GM12865 (cell line): ENCODE data around the gene PRDM15.
A peak's percentile ranks its signal among the peaks of the same experiment; 100 is the strongest.

Source experiments
- DNase-seq: peaks from one replicate; pipeline ENCODE4 v3.0.0; 2010; ENCODE audit warnings: low read depth
- H3K4me3 ChIP-seq: 2 replicates; pipeline ENCODE4 v1.5.1; 2011; ENCODE audit warnings: mild to moderate bottlenecking, low read depth, low read length, control low read depth
- CTCF ChIP-seq: IDR thresholded peaks from 2 replicates; pipeline ENCODE4 v1.5.1; 2011; ENCODE audit warnings: low read length, control low read depth, low read depth, inconsistent platforms; ENCODE audit not compliant: insufficient read depth; ENCODE audit errors: missing control alignments

PRDM15 gene

GRCh38 chr21:41817228-41817627, 61.9 kb downstream of the PRDM15 start:
- peak; percentile 67 for TF ChIP-seq CTCF
- H3K4me3 ChIP-seq, result no peak overlapping the region

GRCh38 chr21:41816583-41817165, 62.5 kb downstream of the PRDM15 start:
- TF ChIP-seq CTCF, result peak; percentile 84
- peak; percentile 81 for DNase-seq
- no peak overlapping the region for H3K4me3 ChIP-seq

More at GRCh38 chr21:41817228-41817627, 61.9 kb downstream of the PRDM15 start:
- DNase-seq, result peak; percentile 71

- no peak for TF ChIP-seq CTCF
- DNase-seq, result no peak
- H3K4me3 ChIP-seq, result no peak overlapping the region
Observed at GRCh38 chr21:41815652-41816582, 63.2 kb downstream of the PRDM15 start.

GRCh38 chr21:41813226-41813625, 65.9 kb downstream of the PRDM15 start:
- TF ChIP-seq CTCF, result no peak
- no peak for DNase-seq
- H3K4me3 ChIP-seq, result no peak overlapping the region

GRCh38 chr21:41812679-41813078, 66.5 kb downstream of the PRDM15 start:
- H3K4me3 ChIP-seq, result no peak overlapping the region
- TF ChIP-seq CTCF, result no peak
- DNase-seq, result no peak

- H3K4me3 ChIP-seq, result no peak overlapping the region
- no peak for DNase-seq
- no peak for TF ChIP-seq CTCF
Observed at GRCh38 chr21:41810597-41810932, 68.6 kb downstream of the PRDM15 start.
